IMR-90 (cell line): ENCODE data around the gene PIGC. TPM values are rescaled to one million over a fixed set of nuclear protein-coding genes. Genes with fewer than 3 reads are reported as not detected.

ENCODE experiments used
- ATAC-seq: fragments of 200-7000 bp; cut with Tn5 transposase; 2 replicates; pipeline ENCODE4 v1.9.1; 2020; ENCODE audit warnings: low read depth, mild to moderate bottlenecking, moderate library complexity
- BruUV-seq: library from RNA; stranded (reverse); fragments of 400-500 nt; replicated peaks from 2 replicates; lab custom pipeline; 2021; lab: Mats Ljungman, UMichigan
- CTCF ChIA-PET: fragments of 300-600 bp; formaldehyde crosslinking; extraction: SDS; loops from one replicate; lab custom pipeline; 2021; ENCODE audit warnings: antibody characterized with exemption; lab: Yijun Ruan, JAX
- POLR2A ChIA-PET: fragments of 300-600 bp; sonication (Branson Sonifier 250); formaldehyde crosslinking; loops from one replicate; lab custom pipeline; 2022; ENCODE audit warnings: antibody characterized with exemption; ENCODE audit not compliant: unreplicated experiment; lab: Charles Lee
- DNase-seq: peaks from one replicate; pipeline ENCODE4 v3.0.0; 2013
- H2AFZ ChIP-seq: replicated peaks from 2 replicates; pipeline ENCODE3; 2013; ENCODE audit warnings: low read length, mild to moderate bottlenecking; ENCODE audit not compliant: poor library complexity
- H2AK5ac ChIP-seq: 2 replicates; pipeline ENCODE4 v1.6.1; 2013; ENCODE audit warnings: low read depth, low read length, inconsistent platforms
- H2AK9ac ChIP-seq: replicated peaks from 2 replicates; pipeline ENCODE3; 2013; ENCODE audit warnings: mild to moderate bottlenecking, low read depth, low read length, moderate library complexity; ENCODE audit not compliant: poor library complexity
- H2BK120ac ChIP-seq: 2 replicates; pipeline ENCODE4 v1.6.1; 2013; ENCODE audit warnings: low read depth, low read length, inconsistent platforms
- H2BK15ac ChIP-seq: 3 replicates; pipeline ENCODE4 v1.6.1; 2013; ENCODE audit warnings: low read depth, low read length, inconsistent platforms
- H2BK20ac ChIP-seq: 2 replicates; pipeline ENCODE4 v1.6.1; 2013; ENCODE audit warnings: low read depth, mild to moderate bottlenecking, inconsistent platforms, low read length, moderate library complexity
- H2BK5ac ChIP-seq: 2 replicates; pipeline ENCODE4 v1.6.1; 2013; ENCODE audit warnings: mild to moderate bottlenecking, low read depth, low read length, inconsistent platforms; ENCODE audit not compliant: poor library complexity, severe bottlenecking
- H3K14ac ChIP-seq: replicated peaks from 2 replicates; pipeline ENCODE4 v1.6.1; 2013; ENCODE audit warnings: low read depth, low read length, inconsistent platforms
- H3K18ac ChIP-seq: 2 replicates; pipeline ENCODE4 v1.6.1; 2013; ENCODE audit warnings: low read depth, low read length, control low read depth
- H3K23ac ChIP-seq: 2 replicates; pipeline ENCODE4 v1.6.1; 2013; ENCODE audit warnings: low read depth, low read length, inconsistent platforms
- H3K27ac ChIP-seq: 2 replicates; pipeline ENCODE4 v1.5.1; 2013; ENCODE audit warnings: mild to moderate bottlenecking, control low read depth, low read length; ENCODE audit not compliant: insufficient read depth
- H3K27me3 ChIP-seq: 2 replicates; pipeline ENCODE4 v1.6.1; 2013; ENCODE audit warnings: low read length; ENCODE audit not compliant: control insufficient read depth, insufficient read depth
- H3K36me3 ChIP-seq: 2 replicates; pipeline ENCODE4 v1.6.1; 2013; ENCODE audit warnings: low read length, mixed read lengths; ENCODE audit not compliant: control insufficient read depth, insufficient read depth
- H3K4ac ChIP-seq: 2 replicates; pipeline ENCODE4 v1.6.1; 2013; ENCODE audit warnings: low read depth, low read length, inconsistent platforms
- H3K4me1 ChIP-seq: 2 replicates; pipeline ENCODE4 v1.6.1; 2013; ENCODE audit warnings: low read length, mixed read lengths; ENCODE audit not compliant: control insufficient read depth, insufficient read depth
- H3K4me2 ChIP-seq: 2 replicates; pipeline ENCODE4 v1.6.1; 2013; ENCODE audit warnings: low read depth, mild to moderate bottlenecking, control low read depth, low read length, moderate library complexity
- H3K4me3 ChIP-seq: 2 replicates; pipeline ENCODE4 v1.5.1; 2013; ENCODE audit warnings: low read depth, mild to moderate bottlenecking, control low read depth, low read length, moderate library complexity; ENCODE audit not compliant: insufficient read depth
- H3K56ac ChIP-seq: 2 replicates; pipeline ENCODE4 v1.6.1; 2013; ENCODE audit warnings: low read length, inconsistent platforms; ENCODE audit not compliant: insufficient read depth; ENCODE audit errors: extremely low read depth
- H3K79me1 ChIP-seq, 2 experiments: 2 replicates each; pipeline ENCODE4 v1.6.1; 2013; ENCODE audit warnings: low read length in 2 of 2, inconsistent platforms in 1 of 2, low read depth in 1 of 2
- H3K9ac ChIP-seq: 2 replicates; pipeline ENCODE4 v1.6.1; 2013; ENCODE audit warnings: low read depth, low read length, control low read depth
- H3K9me1 ChIP-seq: 2 replicates; pipeline ENCODE4 v1.6.1; 2013; ENCODE audit warnings: low read length, inconsistent platforms; ENCODE audit not compliant: insufficient read depth
- H3K9me3 ChIP-seq: 2 replicates; pipeline ENCODE4 v1.6.1; 2013; ENCODE audit warnings: low read length; ENCODE audit not compliant: control insufficient read depth, insufficient read depth
- H4K20me1 ChIP-seq: 2 replicates; pipeline ENCODE4 v1.6.1; 2013; ENCODE audit warnings: low read length, inconsistent platforms; ENCODE audit not compliant: insufficient read depth
- H4K5ac ChIP-seq: 2 replicates; pipeline ENCODE4 v1.6.1; 2013; ENCODE audit warnings: mild to moderate bottlenecking, low read depth, low read length, control low read depth
- H4K8ac ChIP-seq, 2 experiments: 2 replicates each; pipeline ENCODE4 v1.6.1; 2013; ENCODE audit warnings: low read depth in 2 of 2, low read length in 2 of 2, control low read depth in 1 of 2, inconsistent platforms in 1 of 2
- H4K91ac ChIP-seq: 2 replicates; pipeline ENCODE4 v1.6.1; 2013; ENCODE audit warnings: low read depth, low read length, inconsistent platforms; ENCODE audit not compliant: insufficient read depth
- BHLHE40 ChIP-seq: fragments of 150-350 bp; IDR thresholded peaks from 2 replicates; pipeline ENCODE4 v1.6.1; 2016; ENCODE audit warnings: mild to moderate bottlenecking, low read depth, low read length
- FOS ChIP-seq: fragments of 150-350 bp; IDR thresholded peaks from 2 replicates; pipeline ENCODE4 v1.6.1; 2016; ENCODE audit warnings: low read depth, low read length
- RAD21 ChIP-seq: IDR thresholded peaks from 2 replicates; pipeline ENCODE4 v1.6.1; 2012; ENCODE audit warnings: low read length, improper control_type of control experiment
- USF2 ChIP-seq: fragments of 150-350 bp; IDR thresholded peaks from 2 replicates; pipeline ENCODE4 v1.6.1; 2017; ENCODE audit warnings: mild to moderate bottlenecking, antibody characterized with exemption, low read length, low read depth
- WGBS, 2 experiments: methylation state at CpG; one replicate each; pipeline versions ENCODE4 v1.1.5 to v1.1.7; 2013; ENCODE audit warnings: missing lambda C conversion rate in 2 of 2; ENCODE audit not compliant: insufficient read length in 1 of 2; ENCODE audit errors: extremely low coverage in 2 of 2; 5-methylcytosine and 5-hydroxymethylcytosine counted together
- dilution Hi-C: fragments of 300-500 bp; cut with HindIII; formaldehyde crosslinking; loops from one replicate; pipeline ENCODE4 v1.14.3; 2018; ENCODE audit warnings: low sequenced_read_pairs; ENCODE audit not compliant: unreplicated experiment
- in situ Hi-C: fragments of 300-500 bp; cut with MboI; formaldehyde crosslinking; loops from 3 replicates; pipeline ENCODE4 v1.14.3; 2019; ENCODE audit warnings: low sequenced_read_pairs, inconsistent platforms, mixed read lengths
- intact Hi-C: fragments of 100-400 bp; cut with micrococcal nuclease; formaldehyde crosslinking; loops from 2 replicates; pipeline ENCODE4 v1.10.0; 2022
- polyA plus RNA-seq, 3 experiments: library from polyadenylated mRNA; depleted of rRNA; stranded (reverse); fragments of >200 nt; gene quantifications; 2 replicates each; pipeline ENCODE4 v1.2.3, GENCODE V29; 2012; ENCODE audit warnings: low replicate concordance in 1 of 3
- total RNA-seq: library from RNA; depleted of rRNA; stranded (reverse); fragments of >200 nt; gene quantifications from 2 replicates; pipeline ENCODE4 v1.2.3, GENCODE V29; 2012

The PIGC gene
- total and polyA plus RNA-seq, 2 of the 4 experiments (the other 2 are of a cell fraction): 14.9 to 15.8 TPM

- no peak overlapping the region for H2BK20ac ChIP-seq
- H3K4me1 ChIP-seq: no peaks in the 10 kb centered on the region
- in situ Hi-C loops (no loop called here), intact Hi-C loops (no loop called here), dilution Hi-C loops (no loop called here)
- no peak overlapping the region for H2BK15ac ChIP-seq
- H3K9me3 ChIP-seq: no peaks in the 10 kb centered on the region
- no peak overlapping the region for H2BK120ac ChIP-seq
- H4K8ac ChIP-seq: no peak overlapping the region
- no CpG with 5 or more reads among the region's 1 CpG for WGBS, 2 experiments
- no peak overlapping the region for H3K27ac ChIP-seq
- H2AFZ ChIP-seq: no peak overlapping the region
- no peaks in the 10 kb centered on the region; the same call in 1 of the 2 replicates for H3K9me1 ChIP-seq
- ChIA-PET POLR2A (no interaction called here), CTCF (no interaction called here)
- H2AK5ac ChIP-seq: no peak overlapping the region
- no peaks in the 10 kb centered on the region for H3K79me1 ChIP-seq
- no peak overlapping the region for H3K4me2 ChIP-seq
- H3K14ac ChIP-seq: no peak overlapping the region
- TF ChIP-seq RAD21 (no peak), FOS (no peak), USF2 (no peak), BHLHE40 (no peak)
- no peak overlapping the region for H2AK9ac ChIP-seq
- H3K4me3 ChIP-seq: no peak overlapping the region
- H3K56ac ChIP-seq: no peak overlapping the region
- no peak for ATAC-seq
- H3K9ac ChIP-seq: no peak overlapping the region
- H3K23ac ChIP-seq: no peak overlapping the region
- no peak overlapping the region for H4K5ac ChIP-seq
- DNase-seq: no peak
- no TSS peak for BruUV-seq
- H3K27me3 ChIP-seq: peaks cover 22% of the 10 kb centered on the region
- H4K91ac ChIP-seq: no peak overlapping the region
- no peak overlapping the region for H3K4ac ChIP-seq
- H2BK5ac ChIP-seq: no peak overlapping the region
- H3K18ac ChIP-seq: no peak overlapping the region
- no peaks in the 10 kb centered on the region for H4K20me1 ChIP-seq
- no peaks in the 10 kb centered on the region for H3K36me3 ChIP-seq
Observed at GRCh38 chr1:172460177-172460576, 16.3 kb upstream of the PIGC start.
